ENCODE results near the gene TNFRSF13B.
"Not testable (repeated sequence)": the region's sequence is repeated elsewhere in the genome, so short reads cannot be mapped to it uniquely, and the experiment has no call there.

Gene TNFRSF13B

GRCh38 chr17:16971458-16972338 lies at the start of gene TNFRSF13B:
Gene TNFRSF13B, minus strand, starts transcription at chr17:16972118. Its CDS starts 43 bp downstream, at chr17:16972075.
- DNase-seq = no peak

GRCh38 chr17:17021194-17021863 lies 49.4 kb upstream of the TNFRSF13B start:
- DNase-seq = no peak

- no peak for DNase-seq
Observed at GRCh38 chr17:17020821-17021193, 48.9 kb upstream of the TNFRSF13B start.

GRCh38 chr17:17019891-17020456 lies 48.1 kb upstream of the TNFRSF13B start:
- no peak for DNase-seq

- DNase-seq = no peak
Observed at GRCh38 chr17:17019430-17019762, 47.5 kb upstream of the TNFRSF13B start.

- DNase-seq = no peak
Observed at GRCh38 chr17:17018612-17019429, 46.9 kb upstream of the TNFRSF13B start.

- DNase-seq = no peak
Observed at GRCh38 chr17:17018021-17018441, 46.1 kb upstream of the TNFRSF13B start.

- no peak for DNase-seq
Observed at GRCh38 chr17:17017343-17018014, 45.6 kb upstream of the TNFRSF13B start.

- DNase-seq = not testable (repeated sequence)
Observed at GRCh38 chr17:17016199-17017197, 44.6 kb upstream of the TNFRSF13B start.

- no peak for DNase-seq
Observed at GRCh38 chr17:17015230-17015629, 43.3 kb upstream of the TNFRSF13B start.

GRCh38 chr17:17014748-17015124 lies 42.8 kb upstream of the TNFRSF13B start:
- not testable (repeated sequence) for DNase-seq

- DNase-seq = not testable (repeated sequence)
Observed at GRCh38 chr17:17013828-17014747, 42.2 kb upstream of the TNFRSF13B start.

GRCh38 chr17:17011043-17011907 lies 39.4 kb upstream of the TNFRSF13B start:
- not testable (repeated sequence) for DNase-seq

- DNase-seq = not testable (repeated sequence)
Observed at GRCh38 chr17:17010545-17011034, 38.7 kb upstream of the TNFRSF13B start.

- DNase-seq = not testable (repeated sequence)
Observed at GRCh38 chr17:17009972-17010371, 38.1 kb upstream of the TNFRSF13B start.

GRCh38 chr17:17008621-17009397 lies 36.9 kb upstream of the TNFRSF13B start:
- not testable (repeated sequence) for DNase-seq

GRCh38 chr17:17007891-17008290 lies 36.0 kb upstream of the TNFRSF13B start:
- DNase-seq = not testable (repeated sequence)

Data from stimulated activated CD4-positive, alpha-beta T cell treated with anti-CD3 and anti-CD28 coated beads, Interleukin-2, amount 100 ng/mL, for 48 hours (primary cell).